ENCODE data around the gene ALDH16A1. TPM values are rescaled to one million over a fixed set of nuclear protein-coding genes. Genes with fewer than 3 reads are reported as not detected.

Gene ALDH16A1
- total and polyA plus RNA-seq, 2 of the 8 experiments (the other 6 are each of a cell fraction or from before 2014, with no cell fraction given), result 30.5 to 34.3 TPM

DNA sequence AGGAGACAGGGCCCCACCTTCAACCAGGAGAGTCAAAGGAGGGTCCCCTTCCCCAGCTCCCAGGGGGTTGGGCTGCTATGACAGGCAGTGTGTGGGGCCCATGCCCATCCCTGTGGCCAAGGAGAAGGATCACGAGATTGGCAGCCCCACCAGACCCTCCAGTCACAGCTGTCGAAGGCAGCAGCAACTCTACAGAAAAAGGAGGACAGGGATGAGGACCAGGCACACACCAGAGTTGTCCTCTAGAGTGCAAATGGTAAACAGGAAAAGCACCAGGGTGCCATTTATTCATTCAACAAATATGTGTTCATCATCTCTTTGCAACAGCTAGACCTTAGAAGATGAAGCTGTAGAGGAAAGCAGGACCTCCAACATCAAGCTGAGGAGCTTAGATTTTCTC is 33.9 kb upstream of the ALDH16A1 start:
- H3K9ac ChIP-seq (replicated peaks in 1 of 4; ENCODE audit: extremely low read depth in 1 of 4, low read depth in 3 of 4, low read length in 3 of 4), result no peak overlapping the region; a peak in 1 of 7 replicates
- no peak overlapping the region for H2BK15ac ChIP-seq (ENCODE audit: low read length)
- DNase-seq (ENCODE audit: low read depth in 1 of 2, low spot score in 2 of 2), result no peak
- no peak overlapping the region for H2AK5ac ChIP-seq (ENCODE audit: low read depth, low read length)
- peaks cover 5% of the 10 kb centered on the region; the same call in 1 of the 2 replicates for H3K23me2 ChIP-seq (ENCODE audit: low read depth, low read length)
- no peak overlapping the region for H3K56ac ChIP-seq (replicated peaks; ENCODE audit: insufficient read length, low read depth, low read length)
- no peak overlapping the region for H3K14ac ChIP-seq (ENCODE audit: insufficient read length)
- H2AFZ ChIP-seq (ENCODE audit: low read length), result no peak overlapping the region
- ChIA-PET CTCF (ENCODE audit: partially characterized antibody) (interaction anchor here (1.0 to 14.7 kb wide), 12 partner anchors 10 to 313 kb away, joined by 3 to 291 read pairs (median 4); no protein-coding TSS in a partner anchor), POLR2A (ENCODE audit: partially characterized antibody) (interaction anchor here (1.0 to 5.0 kb wide), 3 partner anchors 9 to 76 kb away, joined by 3 to 38 read pairs (median 3); no protein-coding TSS in a partner anchor)
- no peak for FAIRE-seq
- no peak overlapping the region for H3K4ac ChIP-seq (replicated peaks; ENCODE audit: insufficient read length, low read depth, low read length)
- no peak overlapping the region for H2BK5ac ChIP-seq (ENCODE audit: low read depth, low read length)
- H2BK12ac ChIP-seq (ENCODE audit: low read depth, low read length), result no peak overlapping the region
- no peak overlapping the region for H2BK20ac ChIP-seq (ENCODE audit: low read length)
- H3K27me3 ChIP-seq (replicated peaks in 1 of 4; ENCODE audit: control insufficient read depth in 3 of 4, extremely low read depth in 1 of 4, insufficient read depth in 3 of 4, low read length in 3 of 4), result peaks cover 22 to 31% (median 30%) of the 10 kb centered on the region in 4 experiments
- H2BK120ac ChIP-seq (replicated peaks; ENCODE audit: low read depth, low read length), result no peak overlapping the region
- no peak overlapping the region for H3K23ac ChIP-seq (ENCODE audit: insufficient read length)
- H3K27ac ChIP-seq (ENCODE audit: low read depth, low read length), result no peak overlapping the region
- 88% methylated on average over 1 of the region's 2 CpGs; no CpG with 5 or more reads in 1 of the 2 experiments for WGBS, 2 experiments (ENCODE audit: extremely low coverage in 1 of 2, insufficient coverage in 1 of 2, insufficient read length in 1 of 2, insufficient replicate concordance in 2 of 2, low coverage in 1 of 2, low lambda C conversion rate in 2 of 2, missing lambda C conversion rate in 1 of 2)
- TF ChIP-seq E2F6 (IDR thresholded peaks at IDR 0.05), result no peak
- TF ChIP-seq KDM4A (IDR thresholded peaks at IDR 0.05; ENCODE audit: low read depth, low read length, severe bottlenecking), result no peak
- TF ChIP-seq, protein P1, sequence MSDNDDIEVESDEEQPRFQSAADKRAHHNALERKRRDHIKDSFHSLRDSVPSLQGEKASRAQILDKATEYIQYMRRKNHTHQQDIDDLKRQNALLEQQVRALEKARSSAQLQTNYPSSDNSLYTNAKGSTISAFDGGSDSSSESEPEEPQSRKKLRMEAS (IDR thresholded peaks at IDR 0.05), result no peak
- no peak for TF ChIP-seq EGR1 (IDR thresholded peaks at IDR 0.05; ENCODE audit: borderline replicate concordance, low read depth, low read length)
- TF ChIP-seq SRF (IDR thresholded peaks at IDR 0.05; ENCODE audit: low read depth, low read length), result no peak
- no peak for TF ChIP-seq FOSL1 (IDR thresholded peaks at IDR 0.05; ENCODE audit: insufficient read depth, low read depth, low read length)
- no peak for TF ChIP-seq EP300 (IDR thresholded peaks at IDR 0.05; ENCODE audit: borderline replicate concordance in 1 of 2, low read depth in 2 of 2, low read length in 2 of 2)
- TF ChIP-seq, protein P2, sequence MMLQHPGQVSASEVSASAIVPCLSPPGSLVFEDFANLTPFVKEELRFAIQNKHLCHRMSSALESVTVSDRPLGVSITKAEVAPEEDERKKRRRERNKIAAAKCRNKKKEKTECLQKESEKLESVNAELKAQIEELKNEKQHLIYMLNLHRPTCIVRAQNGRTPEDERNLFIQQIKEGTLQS (IDR thresholded peaks at IDR 0.05; ENCODE audit: insufficient read depth, low read depth, low read length), result no peak
- no peak overlapping the region for H3K4me2 ChIP-seq (ENCODE audit: insufficient read depth in 1 of 2, low read depth in 2 of 2, low read length in 2 of 2)
- H3K79me1 ChIP-seq (ENCODE audit: low read depth, low read length), result no peaks in the 10 kb centered on the region
- no peak overlapping the region for H4K8ac ChIP-seq (ENCODE audit: extremely low read depth, insufficient read depth, low read length)
- H4K20me1 ChIP-seq (replicated peaks in 1 of 2; ENCODE audit: control insufficient read depth in 1 of 2, insufficient read depth in 2 of 2, low read length in 2 of 2), result no peaks in the 10 kb centered on the region
- H3K4me1 ChIP-seq (replicated peaks in 1 of 4; ENCODE audit: control insufficient read depth in 3 of 4, insufficient read depth in 4 of 4, low read length in 3 of 4), result peaks cover 4 to 29% (median 20%) of the 10 kb centered on the region in 4 experiments; a peak in 6 of 7 replicates
- H3K36me3 ChIP-seq (ENCODE audit: control insufficient read depth in 2 of 4, insufficient read depth in 4 of 4, low read length in 3 of 4), result no peaks in the 10 kb centered on the region
- H4K5ac ChIP-seq (ENCODE audit: insufficient read length, low read depth, low read length), result no peak overlapping the region
- H3K18ac ChIP-seq (ENCODE audit: extremely low read depth, low read length), result no peak overlapping the region
- H3K4me3 ChIP-seq (ENCODE audit: extremely low read depth in 1 of 4, insufficient read depth in 2 of 4, low read depth in 3 of 4, low read length in 4 of 4), result no peak overlapping the region
- no peaks in the 10 kb centered on the region for H3K79me2 ChIP-seq (ENCODE audit: control insufficient read depth in 1 of 2, insufficient read depth in 2 of 2, low read length in 2 of 2)
- H3K9me3 ChIP-seq (ENCODE audit: insufficient read depth in 2 of 2, low read depth in 1 of 2, low read length in 1 of 2), result no peaks in the 10 kb centered on the region
- H4K91ac ChIP-seq (replicated peaks; ENCODE audit: insufficient read length, low read length), result no peak overlapping the region

All from H1 (cell line).